TTC549 (cell line): ENCODE measurements around the gene IGSF9B.
"Not testable (repeated sequence)": the region's sequence is repeated elsewhere in the genome, so short reads cannot be mapped to it uniquely, and the experiment has no call there.

Experiments used
- FAIRE-seq: peaks from 2 replicates; lab custom pipeline; 2012; peaks lifted over from hg19 to GRCh38; lab: Jason Lieb, UNC

The IGSF9B gene, protein sequence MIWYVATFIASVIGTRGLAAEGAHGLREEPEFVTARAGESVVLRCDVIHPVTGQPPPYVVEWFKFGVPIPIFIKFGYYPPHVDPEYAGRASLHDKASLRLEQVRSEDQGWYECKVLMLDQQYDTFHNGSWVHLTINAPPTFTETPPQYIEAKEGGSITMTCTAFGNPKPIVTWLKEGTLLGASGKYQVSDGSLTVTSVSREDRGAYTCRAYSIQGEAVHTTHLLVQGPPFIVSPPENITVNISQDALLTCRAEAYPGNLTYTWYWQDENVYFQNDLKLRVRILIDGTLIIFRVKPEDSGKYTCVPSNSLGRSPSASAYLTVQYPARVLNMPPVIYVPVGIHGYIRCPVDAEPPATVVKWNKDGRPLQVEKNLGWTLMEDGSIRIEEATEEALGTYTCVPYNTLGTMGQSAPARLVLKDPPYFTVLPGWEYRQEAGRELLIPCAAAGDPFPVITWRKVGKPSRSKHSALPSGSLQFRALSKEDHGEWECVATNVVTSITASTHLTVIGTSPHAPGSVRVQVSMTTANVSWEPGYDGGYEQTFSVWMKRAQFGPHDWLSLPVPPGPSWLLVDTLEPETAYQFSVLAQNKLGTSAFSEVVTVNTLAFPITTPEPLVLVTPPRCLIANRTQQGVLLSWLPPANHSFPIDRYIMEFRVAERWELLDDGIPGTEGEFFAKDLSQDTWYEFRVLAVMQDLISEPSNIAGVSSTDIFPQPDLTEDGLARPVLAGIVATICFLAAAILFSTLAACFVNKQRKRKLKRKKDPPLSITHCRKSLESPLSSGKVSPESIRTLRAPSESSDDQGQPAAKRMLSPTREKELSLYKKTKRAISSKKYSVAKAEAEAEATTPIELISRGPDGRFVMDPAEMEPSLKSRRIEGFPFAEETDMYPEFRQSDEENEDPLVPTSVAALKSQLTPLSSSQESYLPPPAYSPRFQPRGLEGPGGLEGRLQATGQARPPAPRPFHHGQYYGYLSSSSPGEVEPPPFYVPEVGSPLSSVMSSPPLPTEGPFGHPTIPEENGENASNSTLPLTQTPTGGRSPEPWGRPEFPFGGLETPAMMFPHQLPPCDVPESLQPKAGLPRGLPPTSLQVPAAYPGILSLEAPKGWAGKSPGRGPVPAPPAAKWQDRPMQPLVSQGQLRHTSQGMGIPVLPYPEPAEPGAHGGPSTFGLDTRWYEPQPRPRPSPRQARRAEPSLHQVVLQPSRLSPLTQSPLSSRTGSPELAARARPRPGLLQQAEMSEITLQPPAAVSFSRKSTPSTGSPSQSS (N-terminal part only)

DNA sequence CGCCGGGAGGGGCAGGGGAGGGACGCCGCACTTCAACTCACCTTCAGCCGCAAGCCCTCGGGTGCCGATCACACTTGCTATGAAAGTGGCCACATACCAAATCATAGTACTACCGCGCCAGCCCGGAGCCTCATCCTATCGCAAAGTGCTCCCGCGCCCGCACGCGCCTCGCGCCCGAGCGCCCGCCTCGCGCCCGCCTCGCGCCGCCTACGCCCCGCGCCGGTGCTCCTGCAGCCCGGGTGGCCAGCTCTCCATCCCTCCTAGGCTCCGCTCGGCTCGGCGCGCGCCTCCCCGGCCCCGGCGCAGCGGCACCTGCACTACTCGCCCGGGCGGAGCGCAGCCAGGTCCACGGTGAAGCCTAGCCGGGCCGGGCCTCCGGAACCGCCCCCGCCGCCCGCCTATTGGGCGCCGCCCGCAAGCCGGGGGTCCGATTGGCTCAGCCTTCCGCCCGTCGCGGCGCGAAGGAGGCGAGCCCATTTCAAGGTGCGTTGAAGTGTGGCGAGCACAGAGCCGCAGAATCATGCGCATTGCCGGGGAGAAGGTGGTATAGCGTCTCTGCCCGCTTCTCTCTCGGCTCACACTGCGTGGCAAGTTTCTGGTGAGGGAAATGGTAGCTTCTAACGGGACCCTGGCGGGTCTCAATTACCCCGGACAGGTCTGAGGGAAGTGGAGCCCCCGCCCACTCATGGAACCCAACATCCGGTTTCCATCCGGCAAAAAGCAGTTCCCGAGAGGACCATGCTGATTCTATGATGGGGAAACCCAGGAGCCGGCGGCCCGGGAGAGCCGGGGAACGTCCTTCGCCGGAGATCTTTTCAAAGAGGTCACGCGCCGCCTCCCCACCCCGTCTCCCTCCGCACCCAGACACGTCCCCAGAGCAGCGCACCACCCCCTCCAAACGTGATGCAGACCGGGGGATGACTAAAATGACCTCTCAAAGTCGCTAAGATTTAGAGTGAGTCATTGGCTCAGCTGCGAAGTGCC is at the start of gene IGSF9B:
IGSF9B (minus strand) TSS at position 319 of the 984 bp plus-strand sequence; CDS start at position 105, 214 bp downstream.
- no peak for FAIRE-seq

DNA sequence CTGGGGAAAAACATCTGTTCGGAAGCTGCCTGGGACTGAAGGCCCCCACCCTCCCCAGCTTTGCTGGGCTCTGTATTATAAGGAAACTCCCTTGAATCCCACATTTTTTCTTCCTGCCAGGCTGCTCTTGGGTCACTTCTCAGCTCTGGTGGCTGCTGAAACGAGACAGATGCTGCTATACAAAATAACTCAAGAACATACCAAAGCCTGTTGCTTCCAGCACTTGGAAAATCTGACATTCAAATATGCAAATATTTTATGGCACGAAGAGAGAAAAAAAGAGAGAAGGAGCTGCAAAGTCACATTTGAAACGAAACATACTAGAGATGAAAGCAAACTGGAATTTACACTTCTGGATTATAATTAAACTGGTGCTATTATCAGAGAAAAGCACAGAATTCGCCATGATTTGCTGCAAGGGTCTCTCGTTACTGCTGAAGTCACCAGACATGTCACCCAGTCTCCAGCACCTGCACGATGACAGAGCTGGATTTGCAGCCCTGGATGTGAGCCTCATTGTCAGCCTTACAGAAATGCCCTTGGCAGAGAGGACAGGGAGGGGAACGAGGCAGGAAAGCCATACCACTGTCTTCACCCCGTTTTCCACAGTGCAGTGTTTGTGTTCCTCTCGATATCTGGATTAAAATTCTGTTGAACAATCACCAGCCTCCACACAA is 47.9 kb upstream of the IGSF9B start:
- no peak for FAIRE-seq

DNA sequence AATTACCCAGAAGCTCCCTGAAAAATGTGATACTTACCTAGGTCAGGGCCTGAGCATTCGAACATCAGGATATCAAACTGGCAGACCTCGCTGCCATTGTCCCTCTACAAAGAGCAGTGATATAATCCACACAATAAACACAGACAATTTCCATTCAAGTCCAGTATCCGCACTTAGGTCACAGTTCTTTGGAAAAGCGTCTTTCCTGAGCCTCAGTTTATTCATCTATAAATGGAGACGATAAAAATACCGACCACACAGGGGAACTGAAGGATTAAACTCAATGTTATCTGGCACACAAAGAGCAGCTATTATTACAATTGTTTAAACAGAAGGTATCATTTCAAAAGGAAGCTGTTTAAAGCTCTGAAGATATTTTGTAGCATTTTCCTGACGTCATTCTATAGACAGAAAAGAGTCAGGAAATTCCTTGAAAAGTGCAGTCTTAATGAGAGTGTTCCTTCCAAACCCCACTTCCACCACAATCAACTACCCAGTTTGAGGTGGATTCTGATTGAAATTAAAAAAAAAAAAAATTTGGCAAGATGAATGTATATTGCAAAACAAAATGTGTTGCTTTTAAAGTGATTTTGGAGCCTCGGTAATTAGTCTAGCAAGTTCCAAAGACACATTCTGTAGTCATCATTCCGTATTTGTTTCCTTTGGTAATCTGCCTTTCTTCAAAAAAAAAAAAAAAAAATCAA is 47.2 kb upstream of the IGSF9B start:
- no peak for FAIRE-seq

DNA sequence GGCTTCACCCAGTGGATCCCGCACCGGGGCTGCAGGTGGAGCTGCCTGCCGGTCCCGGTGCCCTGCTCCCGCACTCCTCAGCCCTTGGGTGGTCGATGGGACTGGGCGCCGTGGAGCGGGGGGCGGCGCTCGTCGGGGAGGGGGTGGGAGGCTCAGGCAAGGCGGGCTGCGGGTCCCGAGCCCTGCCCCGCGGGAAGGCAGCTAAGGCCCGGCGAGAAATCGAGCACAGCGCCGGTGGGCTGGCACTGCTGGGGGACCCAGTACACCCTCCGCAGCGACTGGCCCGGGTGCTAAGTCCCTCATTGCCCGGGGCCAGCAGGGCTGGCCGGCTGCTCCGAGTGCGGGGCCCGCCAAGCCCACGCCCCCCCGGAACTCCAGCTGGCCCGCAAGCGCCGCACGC is 46.1 kb upstream of the IGSF9B start:
- not testable (repeated sequence) for FAIRE-seq

DNA sequence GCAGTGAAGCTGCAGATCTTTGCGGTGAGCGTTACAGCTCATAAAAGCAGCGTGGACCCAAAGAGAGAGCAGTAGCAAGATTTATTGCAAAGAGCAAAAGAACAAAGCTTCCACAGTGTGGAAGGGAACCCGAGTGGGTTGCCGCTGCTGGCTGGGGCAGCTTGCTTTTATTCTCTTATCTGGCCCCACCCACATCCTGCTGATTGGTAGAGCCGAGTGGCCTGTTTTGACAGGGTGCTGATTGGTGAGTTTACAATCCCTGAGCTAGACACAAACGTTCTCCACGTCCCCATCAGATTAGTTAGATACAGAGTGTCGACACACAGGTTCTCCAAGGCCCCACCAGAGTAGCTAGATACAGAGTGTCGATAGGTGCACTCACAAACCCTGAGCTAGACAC is 45.6 kb upstream of the IGSF9B start:
- not testable (repeated sequence) for FAIRE-seq

DNA sequence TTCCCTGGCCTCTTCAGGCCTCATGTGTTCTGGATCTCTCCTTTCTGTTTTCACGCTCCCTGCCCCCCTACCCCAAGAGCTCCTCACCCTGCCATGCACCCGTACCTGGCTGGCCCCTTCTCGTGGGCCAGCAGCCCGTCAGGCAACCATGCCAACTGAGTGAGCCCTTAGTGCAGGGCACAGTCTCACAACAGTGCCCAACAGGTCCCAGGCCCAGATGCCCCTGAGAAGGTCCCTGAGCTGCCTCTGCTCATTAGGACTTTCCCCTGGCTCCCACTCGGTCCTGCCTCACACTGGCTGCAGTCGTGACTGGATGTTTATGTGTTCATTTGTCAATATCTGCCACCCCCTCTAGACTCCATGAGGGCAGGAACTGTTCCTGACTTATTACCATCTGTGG is 44.8 kb upstream of the IGSF9B start:
- no peak for FAIRE-seq

DNA sequence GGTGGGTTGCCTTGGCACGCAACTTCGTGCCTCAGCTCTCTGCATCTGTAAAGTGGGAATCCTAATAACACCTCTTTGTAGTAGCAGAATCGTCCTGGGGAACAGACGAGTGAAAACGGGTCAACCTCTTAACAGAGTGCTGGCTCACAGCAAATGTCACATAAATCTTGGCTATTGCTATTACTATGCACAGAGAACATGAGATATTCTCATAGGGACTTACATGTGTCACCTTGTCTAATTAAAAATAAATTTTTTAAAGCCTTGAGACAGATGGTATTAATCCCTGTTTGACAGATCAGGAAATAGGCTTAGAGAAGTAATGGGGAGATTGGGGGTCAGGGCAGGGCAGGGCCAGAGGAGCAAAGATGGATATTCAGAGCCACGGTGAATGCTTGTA is 44.3 kb upstream of the IGSF9B start:
- no peak for FAIRE-seq

DNA sequence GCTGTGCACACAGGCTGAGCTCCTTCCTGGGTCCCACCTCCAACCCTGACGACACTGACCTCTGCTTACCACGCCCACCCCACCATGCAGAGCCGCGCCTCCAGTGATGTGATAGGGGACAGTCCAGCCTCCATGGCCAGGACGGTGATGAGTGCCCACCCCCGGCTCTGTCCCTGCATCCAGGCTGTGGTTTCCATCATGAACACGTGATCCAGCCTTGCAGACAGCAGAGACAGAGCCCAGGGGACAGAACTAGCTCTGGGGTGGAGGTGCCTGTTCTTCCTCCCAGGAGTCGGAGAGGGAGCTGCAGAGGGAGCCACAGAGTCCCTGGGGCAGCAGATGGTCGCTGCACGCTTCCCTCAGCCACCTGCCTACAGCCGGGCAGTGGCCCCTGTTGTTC is 42.6 kb upstream of the IGSF9B start:
- no peak for FAIRE-seq

DNA sequence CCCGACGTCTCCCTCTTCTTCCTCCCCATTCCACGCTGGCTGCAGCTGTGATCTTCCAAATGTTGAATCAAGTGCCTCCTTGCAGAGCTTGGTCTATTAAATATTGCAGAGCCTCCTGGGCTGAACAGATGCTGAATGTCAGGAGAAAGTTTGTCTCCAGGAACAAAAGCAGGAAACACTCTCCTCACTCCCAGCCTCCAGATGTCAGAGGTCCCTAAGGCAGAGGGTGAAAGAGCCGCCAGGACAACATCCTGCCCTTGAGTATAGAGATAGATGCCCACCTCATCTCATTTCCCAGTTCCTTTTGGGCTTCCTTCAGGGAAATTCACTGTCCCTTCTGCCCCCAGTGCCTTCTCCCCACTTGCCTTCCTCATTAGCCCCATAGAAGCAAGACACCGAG is 40.8 kb upstream of the IGSF9B start:
- FAIRE-seq = no peak

DNA sequence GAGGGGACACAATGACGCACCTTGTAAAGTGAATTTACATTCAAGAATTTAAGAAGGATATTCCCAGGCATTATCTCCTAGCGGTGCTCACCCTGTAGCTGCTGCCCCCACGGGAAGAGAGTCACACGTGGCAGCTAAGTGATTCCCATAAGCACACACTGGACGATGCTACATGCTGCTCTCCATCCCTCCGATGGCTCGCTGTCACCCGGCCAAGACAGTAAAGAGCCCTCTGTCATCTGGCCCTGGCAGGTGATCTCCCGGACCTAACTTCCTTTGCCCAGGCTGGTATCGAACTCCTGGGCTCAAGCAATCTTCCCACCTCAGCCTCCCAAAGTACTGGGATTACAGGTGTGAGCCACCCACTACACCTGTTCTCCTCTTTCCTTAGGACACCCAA is 39.9 kb upstream of the IGSF9B start:
- FAIRE-seq = no peak

DNA sequence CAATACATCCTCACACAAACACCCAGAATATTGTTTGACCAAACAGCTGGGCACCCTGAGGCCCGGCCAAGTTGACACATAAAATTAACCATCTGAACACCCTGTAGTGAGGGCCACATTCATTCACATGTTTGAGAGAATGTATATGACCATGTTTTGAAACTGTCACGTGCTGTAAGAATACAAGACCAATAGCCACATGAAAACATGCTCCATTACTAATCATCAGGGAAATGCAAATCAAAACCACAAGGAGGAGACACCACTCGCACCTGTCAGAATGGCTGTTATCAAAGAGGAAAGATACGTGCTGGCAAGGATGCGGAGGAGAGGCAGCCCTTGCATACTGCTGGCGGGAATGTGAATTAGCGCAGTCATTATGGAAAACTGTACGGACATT is 38.3 kb upstream of the IGSF9B start:
- FAIRE-seq = no peak

DNA sequence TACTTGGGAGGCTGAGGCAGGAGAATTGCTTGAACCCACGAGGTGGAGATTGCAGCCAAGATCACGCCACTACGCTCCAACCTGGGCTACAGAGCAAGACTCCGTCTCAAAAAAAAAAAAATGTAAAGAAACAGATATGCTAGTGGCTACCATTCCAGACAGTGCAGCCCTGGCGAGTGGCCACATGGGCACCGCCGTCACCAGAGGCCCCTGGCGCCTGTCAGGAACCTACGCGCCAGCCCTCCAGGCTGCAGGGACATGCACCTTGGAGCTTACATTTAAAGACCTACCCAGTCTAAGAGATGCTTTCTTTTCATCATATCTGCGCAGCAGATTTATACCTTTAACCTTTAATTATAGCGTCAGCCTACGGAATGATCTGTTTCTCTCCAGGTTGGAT is 37.2 kb upstream of the IGSF9B start:
- FAIRE-seq = no peak

DNA sequence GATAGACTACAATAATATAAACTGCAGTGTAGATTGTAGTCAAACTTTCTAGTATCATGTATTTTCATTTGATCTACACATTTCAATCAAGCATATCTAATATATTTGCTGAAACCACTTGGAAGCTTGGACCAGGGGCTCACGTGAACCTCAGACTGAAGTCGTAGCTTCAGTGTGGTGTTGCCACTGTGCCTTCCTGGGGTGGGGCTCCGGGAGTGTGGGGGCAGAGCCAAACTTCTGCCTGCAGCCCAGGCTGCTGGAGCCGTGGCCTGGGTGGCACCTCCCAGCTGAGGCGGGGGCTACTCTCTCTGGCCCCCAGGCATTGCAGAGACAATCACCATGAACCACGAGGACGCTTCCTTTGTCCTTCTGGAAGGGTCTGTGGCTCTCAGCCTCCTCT is 36.3 kb upstream of the IGSF9B start:
- FAIRE-seq = no peak

DNA sequence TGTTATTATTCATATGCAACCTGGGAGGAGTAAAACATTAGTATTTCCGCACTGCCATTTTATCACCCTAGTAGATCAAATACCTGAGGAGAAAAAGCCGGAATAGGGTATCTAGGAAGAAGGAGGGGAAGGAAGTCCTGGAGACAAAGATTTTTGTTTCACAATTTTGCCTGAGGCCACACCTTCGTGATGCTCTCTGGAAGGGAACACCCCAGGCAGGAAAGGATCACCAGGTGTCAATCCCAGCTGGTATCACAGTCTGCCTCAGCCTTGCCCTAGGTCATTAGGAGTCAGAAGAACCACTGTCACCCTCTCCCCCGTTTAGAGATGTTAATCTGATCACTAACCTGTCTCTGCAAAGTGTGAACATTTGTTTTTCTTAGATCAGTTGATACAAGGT is 35.4 kb upstream of the IGSF9B start:
- no peak for FAIRE-seq

DNA sequence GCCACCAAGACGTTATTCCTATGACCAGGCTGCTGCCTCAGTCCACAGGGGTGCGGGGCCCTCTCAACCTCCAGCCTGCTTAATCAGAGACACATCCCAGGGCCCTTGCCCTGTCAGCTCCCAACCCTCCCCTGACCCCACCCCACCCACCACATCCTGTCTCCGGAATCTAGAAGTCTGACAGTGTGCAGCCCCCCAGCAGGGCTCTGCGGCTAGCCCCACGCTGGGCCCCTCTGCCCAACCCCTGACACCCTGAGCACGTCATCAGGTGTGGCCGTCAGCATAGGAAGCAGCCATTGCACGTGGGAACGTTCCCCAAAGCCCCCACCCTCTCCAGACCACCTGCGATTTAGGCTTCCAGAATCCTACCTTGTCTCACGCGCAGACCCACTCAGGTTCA is 34.3 kb upstream of the IGSF9B start:
- FAIRE-seq = no peak

DNA sequence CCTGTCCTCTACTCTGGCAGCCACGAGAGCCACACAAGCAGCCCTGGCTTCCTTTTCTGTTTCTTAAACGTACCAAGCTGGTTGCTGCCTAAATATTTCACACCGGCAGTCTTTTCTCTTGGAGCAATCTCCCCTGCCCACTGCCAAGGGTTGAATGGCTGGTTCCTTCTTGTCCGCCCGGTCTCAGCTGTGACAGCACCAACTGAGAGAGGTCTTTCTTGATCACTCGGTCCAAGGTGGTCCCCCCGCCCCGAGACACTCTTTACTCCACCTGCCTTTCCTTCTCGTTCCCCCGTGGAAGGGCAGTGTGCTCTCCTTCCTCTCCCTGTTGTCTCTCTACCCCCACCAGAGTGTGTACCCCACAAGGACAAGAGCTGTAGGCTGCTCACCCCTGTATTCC is 33.7 kb upstream of the IGSF9B start:
- FAIRE-seq = no peak

DNA sequence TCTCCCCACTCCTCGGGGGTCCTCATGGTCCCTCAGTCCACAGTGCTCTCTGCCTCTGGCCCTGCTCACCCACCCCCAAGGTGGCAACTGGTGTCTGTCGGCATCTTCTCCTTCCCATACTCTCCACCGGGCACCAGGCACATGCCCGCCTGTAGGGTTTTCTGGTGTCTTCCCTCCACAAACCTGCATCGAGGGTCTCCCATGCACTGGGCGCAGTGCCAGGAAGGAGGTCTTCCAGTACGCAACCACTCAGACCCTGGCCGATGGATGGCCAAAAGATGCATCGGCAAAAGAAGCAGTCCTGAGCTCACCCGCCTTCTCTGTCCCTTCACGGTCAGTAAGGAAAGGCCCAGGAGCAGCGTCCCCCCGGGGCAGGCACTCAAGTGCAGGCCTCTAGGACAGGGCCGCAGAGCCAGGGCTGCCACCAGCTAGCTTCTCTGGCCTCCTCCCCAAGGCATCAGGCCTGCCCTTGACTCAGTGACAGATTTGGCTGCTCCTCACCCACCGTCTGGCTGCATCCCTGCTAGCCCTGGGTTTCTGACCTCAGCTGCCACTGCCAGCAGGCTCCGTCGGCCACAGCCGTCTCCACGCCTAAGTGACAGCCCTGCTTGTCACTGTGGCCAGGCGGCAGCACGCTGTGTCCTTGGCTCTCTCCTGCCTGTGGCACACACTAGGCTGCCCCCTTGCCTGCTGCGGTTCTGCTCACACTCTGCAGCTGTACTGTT is 32.1 kb upstream of the IGSF9B start:
- no peak for FAIRE-seq

DNA sequence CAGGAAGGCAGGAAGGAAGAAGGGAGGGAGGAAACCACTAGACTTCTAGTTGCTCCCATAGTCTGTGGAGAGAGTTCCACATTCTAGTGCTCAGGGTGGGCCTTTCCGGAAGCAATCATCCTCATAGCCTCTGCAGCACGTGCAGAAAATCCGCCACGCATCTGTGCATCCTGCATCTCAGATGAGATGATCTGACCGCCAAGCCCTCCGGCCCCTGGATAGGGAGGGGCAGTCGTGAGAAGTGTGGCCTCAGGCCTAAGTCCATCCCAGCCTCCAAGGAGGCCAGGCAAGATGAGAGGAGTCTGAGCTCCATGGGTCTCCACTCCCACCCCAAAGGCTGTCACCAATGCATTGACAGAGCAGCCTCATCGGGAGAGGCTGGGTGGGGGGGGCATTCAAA is 30.4 kb upstream of the IGSF9B start:
- no peak for FAIRE-seq
